Measurements from ENCODE around the gene ORMDL2.

DNA sequence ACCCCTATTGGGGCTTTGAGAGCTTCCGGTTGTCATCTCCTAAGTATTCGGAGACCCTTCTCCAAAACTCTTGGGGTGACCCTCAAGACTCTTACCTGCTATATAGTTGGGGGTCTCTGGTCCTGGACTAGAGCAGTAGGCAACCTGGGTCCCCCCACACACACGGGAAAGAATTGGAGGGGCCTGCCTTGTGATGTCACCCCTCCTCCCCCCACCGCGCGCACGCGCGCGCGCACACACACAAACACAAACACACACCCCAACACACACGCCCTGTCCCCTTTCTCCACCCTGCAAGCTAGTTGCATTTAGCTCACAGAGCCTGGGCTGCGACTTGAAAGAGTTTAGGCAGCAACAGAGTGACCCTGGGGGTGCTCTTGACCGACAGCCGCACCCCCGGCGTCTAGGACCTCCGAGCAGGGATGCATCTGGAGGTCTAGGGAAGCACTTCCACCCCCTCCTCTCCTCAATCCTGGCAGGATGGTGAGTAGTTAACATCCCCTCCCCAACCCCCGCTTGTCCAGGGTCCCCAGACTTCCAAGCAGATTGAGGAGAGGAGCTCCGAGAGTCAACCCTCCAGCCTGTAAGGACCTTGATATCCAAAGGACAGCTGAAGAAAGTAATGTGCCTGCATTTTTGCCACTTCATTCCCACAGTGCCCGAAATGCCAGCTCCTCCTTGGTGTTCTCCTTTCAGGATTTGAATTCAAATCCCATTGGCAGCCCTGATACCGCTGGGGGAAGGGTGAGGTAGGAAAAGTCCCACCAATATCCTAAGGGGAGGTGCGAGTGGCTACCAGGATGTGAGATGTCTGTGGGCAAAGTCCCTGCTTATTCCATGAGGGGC is 13.0 kb downstream of the ORMDL2 start:
- TF ChIP-seq CTCF (IDR thresholded peaks at IDR 0.05) (no peak), POLR2A (IDR thresholded peaks at IDR 0.05) (peak in 1 of 2 donors; percentile 65)

Data from heart left ventricle (tissue), 13 donors.